Measurements from ENCODE around the gene TAPT1.
"Not testable (repeated sequence)": the region's sequence is repeated elsewhere in the genome, so short reads cannot be mapped to it uniquely, and the experiment has no call there.

TAPT1 gene

GRCh38 chr4:16225863-16226815 is at the start of gene TAPT1:
Gene TAPT1 (minus strand): TSS chr4:16226471. CDS start chr4:16226457, 14 bp downstream.
- Histone ChIP-seq H3K27me3 (ENCODE audit: insufficient read depth, low read length) (no peaks in the 10 kb centered on the region), H3F3A (ENCODE audit: insufficient read depth, low read length) (no peaks in the 10 kb centered on the region), H3K27ac (ENCODE audit: low read depth, low read length, poor library complexity, severe bottlenecking) (peak within 1 kb of the TSS; percentile 69), H2AFZ (ENCODE audit: low read length) (no peak within 1 kb of the TSS), H4K20me1 (ENCODE audit: insufficient read depth, low read length) (no peaks in the 10 kb centered on the region), H3K4me1 (ENCODE audit: insufficient read depth, low read length, severe bottlenecking) (peaks cover 23% of the 10 kb centered on the region), H3K79me2 (ENCODE audit: insufficient read depth, low read length) (peaks cover 8% of the 10 kb centered on the region; the same call in 1 of the 2 replicates), H3K9me3 (ENCODE audit: low read length) (no peaks in the 10 kb centered on the region), H3K9me2 (ENCODE audit: low read depth, low read length) (no peaks in the 10 kb centered on the region), H3K36me3 (ENCODE audit: insufficient read depth, low read length) (no peaks in the 10 kb centered on the region), H3K9ac (ENCODE audit: low read length) (peak within 1 kb of the TSS; percentile 79), H3K4me3 (ENCODE audit: low read depth, low read length, poor library complexity, severe bottlenecking) (peak within 1 kb of the TSS; percentile 82), H3K4me2 (ENCODE audit: low read length) (peak within 1 kb of the TSS; percentile 91)
- TF ChIP-seq CTCF (IDR thresholded peaks at IDR 0.05; ENCODE audit: low read length) (no peak), EZH2 (IDR thresholded peaks at IDR 0.05; ENCODE audit: borderline replicate concordance, low read length) (no peak)

- Histone ChIP-seq H3K79me2 (ENCODE audit: insufficient read depth, low read length) (no peaks in the 10 kb centered on the region), H4K20me1 (ENCODE audit: insufficient read depth, low read length) (no peaks in the 10 kb centered on the region), H3K4me1 (ENCODE audit: insufficient read depth, low read length, severe bottlenecking) (no peaks in the 10 kb centered on the region), H3K4me3 (ENCODE audit: low read depth, low read length, poor library complexity, severe bottlenecking) (no peak overlapping the region), H3F3A (ENCODE audit: insufficient read depth, low read length) (no peaks in the 10 kb centered on the region), H3K36me3 (ENCODE audit: insufficient read depth, low read length) (no peaks in the 10 kb centered on the region), H3K4me2 (ENCODE audit: low read length) (no peak overlapping the region), H3K27ac (ENCODE audit: low read depth, low read length, poor library complexity, severe bottlenecking) (no peak overlapping the region), H2AFZ (ENCODE audit: low read length) (no peak overlapping the region), H3K9ac (ENCODE audit: low read length) (no peak overlapping the region), H3K9me3 (ENCODE audit: low read length) (no peaks in the 10 kb centered on the region), H3K27me3 (ENCODE audit: insufficient read depth, low read length) (no peaks in the 10 kb centered on the region), H3K9me2 (ENCODE audit: low read depth, low read length) (no peaks in the 10 kb centered on the region)
- TF ChIP-seq EZH2 (IDR thresholded peaks at IDR 0.05; ENCODE audit: borderline replicate concordance, low read length) = no peak
- TF ChIP-seq CTCF (IDR thresholded peaks at IDR 0.05; ENCODE audit: low read length) = no peak
Observed at GRCh38 chr4:16271411-16271810, 45.1 kb upstream of the TAPT1 start.

GRCh38 chr4:16270454-16271328 is 44.4 kb upstream of the TAPT1 start:
- H3K4me1 ChIP-seq (ENCODE audit: insufficient read depth, low read length, severe bottlenecking) = no peaks in the 10 kb centered on the region
- TF ChIP-seq EZH2 (IDR thresholded peaks at IDR 0.05; ENCODE audit: borderline replicate concordance, low read length) (no peak), CTCF (IDR thresholded peaks at IDR 0.05; ENCODE audit: low read length) (no peak)
- H3K4me3 ChIP-seq (ENCODE audit: low read depth, low read length, poor library complexity, severe bottlenecking) = no peak overlapping the region
- no peak overlapping the region for H3K9ac ChIP-seq (ENCODE audit: low read length)
- H3K9me2 ChIP-seq (ENCODE audit: low read depth, low read length) = no peaks in the 10 kb centered on the region
- no peaks in the 10 kb centered on the region for H4K20me1 ChIP-seq (ENCODE audit: insufficient read depth, low read length)
- no peaks in the 10 kb centered on the region for H3K79me2 ChIP-seq (ENCODE audit: insufficient read depth, low read length)
- H2AFZ ChIP-seq (ENCODE audit: low read length) = no peak overlapping the region
- H3F3A ChIP-seq (ENCODE audit: insufficient read depth, low read length) = no peaks in the 10 kb centered on the region
- no peaks in the 10 kb centered on the region for H3K36me3 ChIP-seq (ENCODE audit: insufficient read depth, low read length)
- H3K9me3 ChIP-seq (ENCODE audit: low read length) = no peaks in the 10 kb centered on the region
- no peak overlapping the region for H3K27ac ChIP-seq (ENCODE audit: low read depth, low read length, poor library complexity, severe bottlenecking)
- H3K27me3 ChIP-seq (ENCODE audit: insufficient read depth, low read length) = no peaks in the 10 kb centered on the region
- no peak overlapping the region for H3K4me2 ChIP-seq (ENCODE audit: low read length)

GRCh38 chr4:16269742-16270453 is 43.6 kb upstream of the TAPT1 start:
- H3K36me3 ChIP-seq (ENCODE audit: insufficient read depth, low read length); H3K4me1 ChIP-seq (ENCODE audit: insufficient read depth, low read length, severe bottlenecking); H3K4me3 ChIP-seq (ENCODE audit: low read depth, low read length, poor library complexity, severe bottlenecking); H3K9me2 ChIP-seq (ENCODE audit: low read depth, low read length); H3K4me2 ChIP-seq (ENCODE audit: low read length); H2AFZ ChIP-seq (ENCODE audit: low read length); H3K79me2 ChIP-seq (ENCODE audit: insufficient read depth, low read length); H3F3A ChIP-seq (ENCODE audit: insufficient read depth, low read length); H3K27me3 ChIP-seq (ENCODE audit: insufficient read depth, low read length); H4K20me1 ChIP-seq (ENCODE audit: insufficient read depth, low read length); H3K9me3 ChIP-seq (ENCODE audit: low read length); H3K9ac ChIP-seq (ENCODE audit: low read length); H3K27ac ChIP-seq (ENCODE audit: low read depth, low read length, poor library complexity, severe bottlenecking): not testable (repeated sequence)

Measured in OCI-LY1 (cell line).